Lower lobe of right lung (tissue), 2 donors: ENCODE results near the gene ANKRD37. TPM values are rescaled to one million over a fixed set of nuclear protein-coding genes. Genes with fewer than 3 reads are reported as not detected.
"Not testable (repeated sequence)": the region's sequence is repeated elsewhere in the genome, so short reads cannot be mapped to it uniquely, and the experiment has no call there.

ENCODE experiments used
- ATAC-seq, 2 donors: fragments of 200-7000 bp; cut with Tn5 transposase; one replicate each; pipeline ENCODE4 v1.9.1; 2020 to 2022; ENCODE audit warnings: mild to moderate bottlenecking in 2 of 2, moderate library complexity in 2 of 2
- DNase-seq: peaks from one replicate; pipeline ENCODE4 v3.0.0-alpha.2; 2020
- H3K27ac ChIP-seq: fragments of 200-600 bp; one replicate; pipeline ENCODE4 v1.8.0; 2022
- H3K27me3 ChIP-seq: fragments of 200-600 bp; one replicate; pipeline ENCODE4 v1.8.0; 2022; ENCODE audit warnings: low read depth
- H3K36me3 ChIP-seq: fragments of 200-600 bp; one replicate; pipeline ENCODE4 v1.8.0; 2022; ENCODE audit warnings: mild to moderate bottlenecking
- H3K4me1 ChIP-seq: fragments of 200-600 bp; one replicate; pipeline ENCODE4 v1.8.0; 2022
- H3K4me3 ChIP-seq: fragments of 200-600 bp; one replicate; pipeline ENCODE4 v1.8.0; 2022; ENCODE audit warnings: mild to moderate bottlenecking
- H3K9me3 ChIP-seq: fragments of 200-600 bp; one replicate; pipeline ENCODE4 v1.8.0; 2022
- CTCF ChIP-seq: fragments of 200-600 bp; IDR thresholded peaks from one replicate; pipeline ENCODE4 v1.8.0; 2022; ENCODE audit warnings: antibody characterized with exemption, mild to moderate bottlenecking
- intact Hi-C: fragments of 100-400 bp; cut with DNase I; formaldehyde crosslinking; loops from one replicate; pipeline ENCODE4 v1.11.0; 2022
- total RNA-seq: library from RNA; stranded (reverse); fragmentation: NEBNext Ultra II Directional; extraction: Animal tissue kit (Norgen Biotek cat#: 25700); gene quantifications from one replicate; pipeline ENCODE4 v1.2.1, GENCODE V29; 2021
- donor health status: DM: no; HTN: yes; CAD: no; lungs with severe emphysema.

The ANKRD37 gene
- total RNA-seq, 1 donor from 2014 or later: 15.7 TPM

DNA sequence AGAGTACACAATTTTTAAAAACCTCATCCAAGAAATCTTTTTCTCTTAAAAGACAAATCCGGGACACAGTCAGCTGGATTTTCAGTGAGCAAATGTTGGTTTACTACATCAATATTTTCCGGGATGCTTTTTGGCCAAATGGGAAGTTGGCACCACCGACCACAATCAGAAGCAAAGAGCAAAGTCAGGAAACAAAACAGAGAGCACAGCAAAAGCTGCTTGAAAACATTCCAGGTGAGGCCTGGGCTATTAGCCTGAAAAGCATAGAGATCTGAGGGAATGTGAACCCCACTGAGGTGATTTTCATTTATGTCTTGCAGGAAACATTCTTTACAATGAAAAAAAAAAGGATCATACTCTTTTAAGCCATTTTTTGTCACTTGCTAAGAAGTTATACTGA lies 34.8 kb upstream of the ANKRD37 start:
- no peak for TF ChIP-seq CTCF
- Histone ChIP-seq H3K36me3 (peaks cover 48% of the 10 kb centered on the region), H3K9me3 (no peaks in the 10 kb centered on the region), H3K27me3 (no peaks in the 10 kb centered on the region), H3K4me1 (no peaks in the 10 kb centered on the region), H3K27ac (no peak overlapping the region), H3K4me3 (no peak overlapping the region)
- no peak for ATAC-seq
- DNase-seq: no peak
- intact Hi-C loops: no loop called here

- peaks cover 41% of the 10 kb centered on the region for H3K36me3 ChIP-seq
- intact Hi-C loops, H3K4me3 ChIP-seq, H3K9me3 ChIP-seq, DNase-seq, ATAC-seq, H3K27ac ChIP-seq, H3K27me3 ChIP-seq, H3K4me1 ChIP-seq: not testable (repeated sequence)
These were observed 34.1 kb upstream of the ANKRD37 start for GRCh38 chr4:185362570-185362969.

- H3K9me3 ChIP-seq: no peaks in the 10 kb centered on the region
- no peak overlapping the region for H3K27ac ChIP-seq
- no peaks in the 10 kb centered on the region for H3K4me1 ChIP-seq
- DNase-seq: no peak
- no peaks in the 10 kb centered on the region for H3K27me3 ChIP-seq
- no peak for TF ChIP-seq CTCF
- intact Hi-C loops: no loop called here
- peaks cover 39% of the 10 kb centered on the region for H3K36me3 ChIP-seq
- no peak for ATAC-seq
- no peak overlapping the region for H3K4me3 ChIP-seq
These were observed 33.4 kb upstream of the ANKRD37 start for GRCh38 chr4:185363251-185363650.

DNA sequence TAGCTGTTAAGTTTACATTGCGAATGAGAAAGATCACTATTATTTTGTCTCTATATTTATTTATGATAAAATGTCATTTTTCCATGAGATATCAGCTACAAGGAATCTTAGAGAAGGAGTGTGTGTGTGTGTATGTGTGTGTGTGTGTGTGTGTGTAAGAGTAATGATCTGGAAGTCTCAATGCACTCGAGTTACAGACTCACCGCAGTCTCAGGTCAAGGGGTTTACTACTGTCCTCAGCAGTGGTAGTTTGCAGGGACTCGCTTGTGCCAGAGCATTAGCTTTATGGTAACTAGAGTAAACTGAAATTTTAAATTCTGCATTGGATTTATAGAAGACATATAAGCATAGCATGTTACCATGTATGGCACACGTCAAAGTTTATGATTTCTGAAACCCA lies 31.8 kb upstream of the ANKRD37 start:
- ATAC-seq: no peak
- no peak for TF ChIP-seq CTCF
- no peak for DNase-seq
- Histone ChIP-seq H3K36me3 (peaks cover 40% of the 10 kb centered on the region), H3K9me3 (no peaks in the 10 kb centered on the region), H3K27me3 (no peaks in the 10 kb centered on the region), H3K4me3 (no peak overlapping the region), H3K27ac (no peak overlapping the region), H3K4me1 (no peaks in the 10 kb centered on the region)
- intact Hi-C loops: no loop called here

DNA sequence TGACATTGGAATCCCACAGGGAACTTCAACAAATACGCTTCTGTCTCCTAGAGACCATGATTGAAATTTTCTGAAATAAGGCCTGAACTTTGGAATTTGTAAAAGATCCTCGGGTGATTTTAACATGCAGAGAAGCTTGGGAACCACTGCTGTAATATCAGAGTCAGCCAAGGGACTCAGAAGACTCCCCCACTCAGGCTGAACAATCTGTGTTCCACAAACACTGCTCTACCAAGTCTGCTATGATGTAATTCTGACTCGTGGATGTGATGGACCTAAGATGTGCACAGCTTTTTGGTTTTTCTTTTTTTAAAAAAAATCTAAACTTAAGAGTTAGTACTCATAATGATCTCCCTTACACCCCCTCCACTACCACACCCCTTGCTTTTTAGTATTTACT lies 26.9 kb upstream of the ANKRD37 start:
- DNase-seq (no peak), ATAC-seq (no peak)
- no peak overlapping the region for H3K4me3 ChIP-seq
- H3K4me1 ChIP-seq: no peaks in the 10 kb centered on the region
- TF ChIP-seq CTCF: no peak
- peaks cover 40% of the 10 kb centered on the region for H3K36me3 ChIP-seq
- H3K27me3 ChIP-seq: no peaks in the 10 kb centered on the region
- no peaks in the 10 kb centered on the region for H3K9me3 ChIP-seq
- intact Hi-C loops: no loop called here
- no peak overlapping the region for H3K27ac ChIP-seq

- Histone ChIP-seq H3K4me3 (no peak overlapping the region), H3K27me3 (no peaks in the 10 kb centered on the region), H3K9me3 (no peaks in the 10 kb centered on the region), H3K27ac (no peak overlapping the region), H3K36me3 (peaks cover 40% of the 10 kb centered on the region), H3K4me1 (no peaks in the 10 kb centered on the region)
- intact Hi-C loops: no loop called here
- no peak for DNase-seq
- no peak for TF ChIP-seq CTCF
- no peak for ATAC-seq
These were observed 26.2 kb upstream of the ANKRD37 start for GRCh38 chr4:185370268-185370949.
